ENCODE data around the gene CEACAM3. TPM values are rescaled to one million over a fixed set of nuclear protein-coding genes. Genes with fewer than 3 reads are reported as not detected.
A peak's percentile ranks its signal among the peaks of the same experiment; 100 is the strongest.

The CEACAM3 gene
- total and polyA plus RNA-seq, 2 of the 8 experiments (the other 6 are each of a cell fraction or from before 2014, with no cell fraction given) = not detected

DNA sequence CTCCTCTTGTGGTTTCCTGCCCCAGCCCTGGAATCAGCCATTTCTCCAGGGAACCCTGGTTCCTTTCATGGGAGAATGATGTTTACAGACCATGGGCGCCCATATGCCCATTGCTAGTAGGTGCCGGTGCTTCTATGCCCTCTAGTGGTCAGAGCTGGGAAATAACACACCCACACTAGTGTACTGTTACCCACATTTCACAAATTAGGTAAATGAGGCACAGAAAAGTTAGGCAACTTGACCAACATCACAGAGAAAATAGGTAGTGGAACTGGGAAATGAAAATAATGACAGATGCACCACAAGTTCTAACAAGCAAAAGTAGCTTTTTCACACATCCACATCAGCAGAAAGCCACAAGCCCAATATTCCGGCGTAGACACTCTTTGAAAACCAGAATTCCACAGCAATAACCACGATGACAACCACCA lies 1.3 kb upstream of the CEACAM3 start:
- H3K4me1 ChIP-seq (replicated peaks in 1 of 4; ENCODE audit: control insufficient read depth in 3 of 4, insufficient read depth in 4 of 4, low read length in 3 of 4) = no peaks in the 10 kb centered on the region
- H3K79me1 ChIP-seq (ENCODE audit: low read depth, low read length) = no peaks in the 10 kb centered on the region
- H4K8ac ChIP-seq (ENCODE audit: extremely low read depth, insufficient read depth, low read length) = no peak overlapping the region
- H2AFZ ChIP-seq (ENCODE audit: low read length) = no peak overlapping the region
- no peak overlapping the region for H2BK120ac ChIP-seq (replicated peaks; ENCODE audit: low read depth, low read length)
- no peak overlapping the region for H2BK5ac ChIP-seq (ENCODE audit: low read depth, low read length)
- H3K9me3 ChIP-seq (ENCODE audit: insufficient read depth in 2 of 2, low read depth in 1 of 2, low read length in 1 of 2) = peaks cover 7 to 50% of the 10 kb centered on the region in 2 experiments; a peak in 3 of 4 replicates
- no peak overlapping the region for H3K4me3 ChIP-seq (ENCODE audit: extremely low read depth in 1 of 4, insufficient read depth in 2 of 4, low read depth in 3 of 4, low read length in 4 of 4)
- no peaks in the 10 kb centered on the region for H3K36me3 ChIP-seq (ENCODE audit: control insufficient read depth in 2 of 4, insufficient read depth in 4 of 4, low read length in 3 of 4)
- TF ChIP-seq RAD21 (IDR thresholded peaks at IDR 0.05 in 1 of 2, conservative IDR thresholded peaks at IDR 0.05 in 1 of 2; ENCODE audit: low read depth in 2 of 2, low read length in 2 of 2) (peak; percentile 22 to 30; a peak in 3 of 4 replicates), GABPA (IDR thresholded peaks at IDR 0.05; ENCODE audit: borderline replicate concordance, insufficient read depth, low read length) (no peak), SP1 (IDR thresholded peaks at IDR 0.05; ENCODE audit: low read depth, low read length) (no peak), SIRT6 (IDR thresholded peaks at IDR 0.05; ENCODE audit: low read length) (no peak), BRCA1 (IDR thresholded peaks at IDR 0.05; ENCODE audit: low read depth, low read length) (no peak), KDM5A (IDR thresholded peaks at IDR 0.05; ENCODE audit: low read length) (no peak)
- TF ChIP-seq, protein P1, sequence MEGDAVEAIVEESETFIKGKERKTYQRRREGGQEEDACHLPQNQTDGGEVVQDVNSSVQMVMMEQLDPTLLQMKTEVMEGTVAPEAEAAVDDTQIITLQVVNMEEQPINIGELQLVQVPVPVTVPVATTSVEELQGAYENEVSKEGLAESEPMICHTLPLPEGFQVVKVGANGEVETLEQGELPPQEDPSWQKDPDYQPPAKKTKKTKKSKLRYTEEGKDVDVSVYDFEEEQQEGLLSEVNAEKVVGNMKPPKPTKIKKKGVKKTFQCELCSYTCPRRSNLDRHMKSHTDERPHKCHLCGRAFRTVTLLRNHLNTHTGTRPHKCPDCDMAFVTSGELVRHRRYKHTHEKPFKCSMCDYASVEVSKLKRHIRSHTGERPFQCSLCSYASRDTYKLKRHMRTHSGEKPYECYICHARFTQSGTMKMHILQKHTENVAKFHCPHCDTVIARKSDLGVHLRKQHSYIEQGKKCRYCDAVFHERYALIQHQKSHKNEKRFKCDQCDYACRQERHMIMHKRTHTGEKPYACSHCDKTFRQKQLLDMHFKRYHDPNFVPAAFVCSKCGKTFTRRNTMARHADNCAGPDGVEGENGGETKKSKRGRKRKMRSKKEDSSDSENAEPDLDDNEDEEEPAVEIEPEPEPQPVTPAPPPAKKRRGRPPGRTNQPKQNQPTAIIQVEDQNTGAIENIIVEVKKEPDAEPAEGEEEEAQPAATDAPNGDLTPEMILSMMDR (IDR thresholded peaks at IDR 0.05; ENCODE audit: control extremely low read depth in 1 of 3, insufficient read depth in 1 of 3, low read depth in 1 of 3, low read length in 3 of 3) = peak; percentile 43 to 67 (median 54)
- TF ChIP-seq, protein P2, sequence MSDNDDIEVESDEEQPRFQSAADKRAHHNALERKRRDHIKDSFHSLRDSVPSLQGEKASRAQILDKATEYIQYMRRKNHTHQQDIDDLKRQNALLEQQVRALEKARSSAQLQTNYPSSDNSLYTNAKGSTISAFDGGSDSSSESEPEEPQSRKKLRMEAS (IDR thresholded peaks at IDR 0.05) = no peak
- DNase-seq (ENCODE audit: low read depth in 1 of 2, low spot score in 2 of 2) (peak; percentile 3 to 66), FAIRE-seq (peak; percentile 69)
- H4K91ac ChIP-seq (replicated peaks; ENCODE audit: insufficient read length, low read length) = no peak overlapping the region
- H2BK12ac ChIP-seq (ENCODE audit: low read depth, low read length) = no peak overlapping the region
- no peak overlapping the region for H2BK15ac ChIP-seq (ENCODE audit: low read length)
- no peaks in the 10 kb centered on the region for H3K23me2 ChIP-seq (ENCODE audit: low read depth, low read length)
- no peaks in the 10 kb centered on the region for H4K20me1 ChIP-seq (replicated peaks in 1 of 2; ENCODE audit: control insufficient read depth in 1 of 2, insufficient read depth in 2 of 2, low read length in 2 of 2)
- H2BK20ac ChIP-seq (ENCODE audit: low read length) = no peak overlapping the region
- H3K9ac ChIP-seq (replicated peaks in 1 of 4; ENCODE audit: extremely low read depth in 1 of 4, low read depth in 3 of 4, low read length in 3 of 4) = no peak overlapping the region
- ChIA-PET POLR2A (ENCODE audit: partially characterized antibody) (interaction anchor here (0.6 to 1.0 kb wide), 2 partner anchors 356 to 724 kb away, joined by 3 read pairs; no protein-coding TSS in a partner anchor), CTCF (ENCODE audit: partially characterized antibody) (interaction anchor here (0.6 to 1.9 kb wide), 27 partner anchors 8 to 448 kb away, joined by 3 to 13 read pairs (median 3); no protein-coding TSS in a partner anchor)
- no peak overlapping the region for H3K23ac ChIP-seq (ENCODE audit: insufficient read length)
- H3K4ac ChIP-seq (replicated peaks; ENCODE audit: insufficient read length, low read depth, low read length) = no peak overlapping the region
- H4K5ac ChIP-seq (ENCODE audit: insufficient read length, low read depth, low read length) = no peak overlapping the region
- 50% methylated on average over 5 of the region's 5 CpGs; no CpG with 5 or more reads in 1 of the 2 experiments for WGBS, 2 experiments (ENCODE audit: extremely low coverage in 1 of 2, insufficient coverage in 1 of 2, insufficient read length in 1 of 2, insufficient replicate concordance in 2 of 2, low coverage in 1 of 2, low lambda C conversion rate in 2 of 2, missing lambda C conversion rate in 1 of 2)
- H3K18ac ChIP-seq (ENCODE audit: extremely low read depth, low read length) = no peak overlapping the region
- no peaks in the 10 kb centered on the region for H3K79me2 ChIP-seq (ENCODE audit: control insufficient read depth in 1 of 2, insufficient read depth in 2 of 2, low read length in 2 of 2)
- no peak overlapping the region for H3K4me2 ChIP-seq (ENCODE audit: insufficient read depth in 1 of 2, low read depth in 2 of 2, low read length in 2 of 2)
- H2AK5ac ChIP-seq (ENCODE audit: low read depth, low read length) = no peak overlapping the region
- H3K27ac ChIP-seq (ENCODE audit: low read depth, low read length) = no peak overlapping the region
- no peaks in the 10 kb centered on the region; a peak in 1 of 7 replicates for H3K27me3 ChIP-seq (replicated peaks in 1 of 4; ENCODE audit: control insufficient read depth in 3 of 4, extremely low read depth in 1 of 4, insufficient read depth in 3 of 4, low read length in 3 of 4)
- no peak overlapping the region for H3K14ac ChIP-seq (ENCODE audit: insufficient read length)
- H3K56ac ChIP-seq (replicated peaks; ENCODE audit: insufficient read length, low read depth, low read length) = no peak overlapping the region

Measured in H1 (cell line).